HCT116 (cell line): ENCODE data around the gene RNPC3. TPM values are rescaled to one million over a fixed set of nuclear protein-coding genes. Genes with fewer than 3 reads are reported as not detected.

Experiments used
- ATAC-seq: fragments of 200-7000 bp; cut with Tn5 transposase; 2 replicates; pipeline ENCODE4 v1.9.1; 2020; ENCODE audit warnings: mild to moderate bottlenecking, moderate library complexity
- BruUV-seq: library from RNA; stranded (reverse); fragments of 400-500 nt; replicated peaks from 2 replicates; lab custom pipeline; 2021; lab: Mats Ljungman, UMichigan
- CTCF ChIA-PET: fragments of 300-600 bp; sonication (Branson Sonifier 250); formaldehyde crosslinking; loops from one replicate; lab custom pipeline; 2021; ENCODE audit warnings: antibody characterized with exemption; lab: Charles Lee
- POLR2A ChIA-PET: fragments of 300-600, 350-600 bp; sonication (Branson Sonifier 250); formaldehyde crosslinking; loops from one replicate; lab custom pipeline; 2021; ENCODE audit warnings: antibody characterized with exemption; lab: Charles Lee
- RAD21 ChIA-PET, 2 experiments: fragments of 300-600 bp; sonication (Branson Sonifier 250); formaldehyde crosslinking; loops; one replicate each; lab custom pipeline; 2023; ENCODE audit warnings: low total read pairs in 2 of 2; ENCODE audit not compliant: uncharacterized antibody in 2 of 2, unreplicated experiment in 2 of 2, low non-redundant PET in 1 of 2; lab: Charles Lee
- DNase-seq: peaks from one replicate; pipeline ENCODE4 v3.0.0-alpha.2; 2010; ENCODE audit warnings: low read depth, low spot score
- H2AFZ ChIP-seq: fragments of 200-600 bp; shearing (Covaris generic), sonication (generic); 2 replicates; pipeline ENCODE4 v1.6.1; 2017; ENCODE audit warnings: low read depth, mixed run types, mixed read lengths, antibody characterized with exemption, low read length; ENCODE audit not compliant: poor library complexity, severe bottlenecking
- H3K27ac ChIP-seq: 2 replicates; pipeline ENCODE4 v1.5.1; 2012; ENCODE audit warnings: low read depth, low read length
- H3K27me3 ChIP-seq: fragments of 200-600 bp; sonication (generic); 2 replicates; pipeline ENCODE4 v1.6.1; 2016; ENCODE audit warnings: mixed run types, low read length, mixed read lengths; ENCODE audit not compliant: insufficient read depth
- H3K36me3 ChIP-seq, 2 experiments: fragments of 200-500 bp in 1 of 2; fragments of 200-600 bp in 1 of 2; sonication (Bioruptor generic) in 1 of 2; sonication (generic) in 1 of 2; 2 replicates each; pipeline versions ENCODE4 v1.5.1 to v1.6.1; 2014 to 2016; ENCODE audit warnings: low read length in 2 of 2, inconsistent platforms in 1 of 2, mixed read lengths in 1 of 2, mixed run types in 1 of 2; ENCODE audit not compliant: insufficient read depth in 2 of 2, control insufficient read depth in 1 of 2
- H3K4me1 ChIP-seq, 2 experiments: fragments of 200-600 bp in 1 of 2; sonication (generic) in 1 of 2; 2 replicates each; pipeline versions ENCODE4 v1.5.1 to v1.6.1; 2012 to 2017; ENCODE audit warnings: low read length in 2 of 2, inconsistent platforms in 1 of 2, mild to moderate bottlenecking in 1 of 2, mixed read lengths in 1 of 2, mixed run types in 1 of 2, moderate library complexity in 1 of 2; ENCODE audit not compliant: insufficient read depth in 2 of 2, control insufficient read depth in 1 of 2
- H3K4me2 ChIP-seq: fragments of 200-600 bp; sonication (generic); 2 replicates; pipeline ENCODE4 v1.6.1; 2017; ENCODE audit warnings: mixed run types, low read length, mixed read lengths
- H3K4me3 ChIP-seq, 2 experiments: fragments of 200-600 bp in 1 of 2; sonication (generic) in 1 of 2; replicated peaks in 1 of 2; 2 replicates each; pipeline ENCODE4 v1.5.1; 2011 to 2016; ENCODE audit warnings: low read length in 2 of 2, control low read depth in 1 of 2, low read depth in 1 of 2, mild to moderate bottlenecking in 1 of 2, mixed read lengths in 1 of 2, mixed run types in 1 of 2
- H3K79me2 ChIP-seq: fragments of 200-600 bp; sonication (generic); 2 replicates; pipeline ENCODE4 v1.6.1; 2017; ENCODE audit warnings: mild to moderate bottlenecking, mixed run types, low read length, moderate library complexity, mixed read lengths; ENCODE audit not compliant: insufficient read depth
- H3K9ac ChIP-seq: fragments of 200-600 bp; sonication (generic); 2 replicates; pipeline ENCODE4 v1.6.1; 2016; ENCODE audit warnings: low read length, mixed read lengths
- H3K9me2 ChIP-seq: fragments of 200-600 bp; sonication (generic), shearing (Covaris generic); 2 replicates; pipeline ENCODE4 v1.6.1; 2017; ENCODE audit warnings: mixed run types, mild to moderate bottlenecking, moderate library complexity; ENCODE audit not compliant: insufficient read depth
- H3K9me3 ChIP-seq, 2 experiments: fragments of 200-500 bp in 1 of 2; fragments of 200-600 bp in 1 of 2; sonication (Bioruptor generic) in 1 of 2; sonication (generic) in 1 of 2; 2 replicates each; pipeline ENCODE4 v1.6.1; 2014 to 2017; ENCODE audit warnings: low read length in 2 of 2, mixed read lengths in 2 of 2, inconsistent platforms in 1 of 2, low read depth in 1 of 2, mild to moderate bottlenecking in 1 of 2, mixed run types in 1 of 2, moderate library complexity in 1 of 2; ENCODE audit not compliant: control insufficient read depth in 1 of 2, insufficient read depth in 1 of 2
- H4K20me1 ChIP-seq: fragments of 200-600 bp; sonication (generic), shearing (Covaris generic); 2 replicates; pipeline ENCODE4 v1.6.1; 2017; ENCODE audit warnings: mixed run types, mild to moderate bottlenecking, moderate library complexity; ENCODE audit not compliant: insufficient read depth
- CBX3 ChIP-seq: IDR thresholded peaks from 2 replicates; pipeline ENCODE4 v1.6.1; 2012; ENCODE audit warnings: low read depth
- CEBPB ChIP-seq: IDR thresholded peaks from 2 replicates; pipeline ENCODE4 v1.6.1; 2012; ENCODE audit warnings: low read depth
- EGR1 ChIP-seq: IDR thresholded peaks from 2 replicates; pipeline ENCODE4 v1.6.1; 2012; ENCODE audit warnings: low read depth
- FOSL1 ChIP-seq: IDR thresholded peaks from 2 replicates; pipeline ENCODE4 v1.6.1; 2012; ENCODE audit warnings: low read depth
- JUND ChIP-seq: IDR thresholded peaks from 2 replicates; pipeline ENCODE4 v1.6.1; 2012
- POLR2A ChIP-seq: IDR thresholded peaks from 2 replicates; pipeline ENCODE4 v1.7.0; 2011; ENCODE audit warnings: borderline replicate concordance; ENCODE audit not compliant: insufficient read depth, insufficient read length; ENCODE audit errors: extremely low read depth
- POLR2AphosphoS5 ChIP-seq: IDR thresholded peaks from 2 replicates; pipeline ENCODE4 v1.6.1; 2011; ENCODE audit warnings: mild to moderate bottlenecking, low read depth, low read length, moderate library complexity
- RAD21 ChIP-seq: IDR thresholded peaks from 2 replicates; pipeline ENCODE4 v1.6.1; 2012; ENCODE audit warnings: low read depth, mild to moderate bottlenecking
- SIN3A ChIP-seq: IDR thresholded peaks from 2 replicates; pipeline ENCODE4 v1.6.1; 2012; ENCODE audit warnings: low read depth
- SP1 ChIP-seq: IDR thresholded peaks from 2 replicates; pipeline ENCODE4 v1.6.1; 2012; ENCODE audit warnings: low read depth
- SRF ChIP-seq: IDR thresholded peaks from 2 replicates; pipeline ENCODE4 v1.6.1; 2012; ENCODE audit warnings: low read depth
- TCF7L2 ChIP-seq: IDR thresholded peaks from 2 replicates; pipeline ENCODE4 v1.7.0; 2011; ENCODE audit warnings: borderline replicate concordance, inconsistent platforms; ENCODE audit not compliant: insufficient read depth, insufficient read length; ENCODE audit errors: extremely low read depth
- YY1 ChIP-seq: IDR thresholded peaks from 2 replicates; pipeline ENCODE4 v1.6.1; 2011; ENCODE audit warnings: low read length, low read depth, moderate library complexity, mild to moderate bottlenecking; ENCODE audit not compliant: insufficient replicate concordance; ENCODE audit errors: extremely low read depth
- ZBTB33 ChIP-seq: IDR thresholded peaks from 2 replicates; pipeline ENCODE4 v1.6.1; 2011; ENCODE audit warnings: mild to moderate bottlenecking, low read length, moderate library complexity; ENCODE audit not compliant: insufficient replicate concordance; ENCODE audit errors: extremely low read depth
- ZNF274 ChIP-seq: fragments of 200-500 bp; sonication (Bioruptor generic); IDR thresholded peaks from 2 replicates; pipeline ENCODE4 v1.6.1; 2014; ENCODE audit warnings: mild to moderate bottlenecking, low read depth, low read length, inconsistent platforms
- intact Hi-C: fragments of 100-400 bp; cut with micrococcal nuclease; formaldehyde crosslinking; loops from 2 replicates; pipeline ENCODE4 v1.10.0; 2022
- total RNA-seq: library from RNA; stranded (reverse); gene quantifications from one replicate; pipeline ENCODE4 v1.2.1, GENCODE V29; 2021; ENCODE audit not compliant: unreplicated experiment
- TF ChIP-seq, protein P1 (sequence below): IDR thresholded peaks from 2 replicates; pipeline ENCODE4 v1.6.1; 2012

Gene RNPC3
- total RNA-seq, 1 experiment from 2014 or later = 11.1 TPM

DNA sequence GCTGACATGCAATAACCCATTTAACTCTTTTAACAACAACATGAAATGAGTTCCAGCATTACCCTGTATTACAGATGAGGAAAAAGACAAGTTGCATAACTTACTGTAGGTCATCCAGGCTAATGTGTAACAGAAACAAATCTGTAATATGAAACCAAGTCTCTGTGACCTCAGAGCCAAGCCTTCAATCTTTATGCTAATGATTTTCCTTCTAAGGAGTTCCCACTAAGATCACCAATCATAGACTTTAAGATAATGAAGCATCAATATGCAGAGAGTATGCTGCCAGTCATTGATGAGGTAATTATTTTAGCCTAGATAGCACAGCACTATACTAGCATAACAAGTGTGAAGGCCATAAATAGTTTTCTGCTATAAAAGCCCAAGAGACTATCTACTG, 35.6 kb upstream of the RNPC3 start:
- H2AFZ ChIP-seq = no peak overlapping the region
- TF ChIP-seq JUND (no peak), YY1 (no peak), CBX3 (no peak), EGR1 (no peak), ZNF274 (no peak), TCF7L2 (no peak), SRF (no peak), SP1 (no peak), CEBPB (no peak)
- no peaks in the 10 kb centered on the region for H4K20me1 ChIP-seq
- no peaks in the 10 kb centered on the region for H3K27me3 ChIP-seq
- no peaks in the 10 kb centered on the region for H3K79me2 ChIP-seq
- DNase-seq (no peak), ATAC-seq (no peak)
- H3K4me1 ChIP-seq = no peaks in the 10 kb centered on the region
- H3K27ac ChIP-seq = no peak overlapping the region
- no peak overlapping the region for H3K9ac ChIP-seq
- H3K36me3 ChIP-seq = no peaks in the 10 kb centered on the region
- ChIA-PET POLR2A (no interaction called here), CTCF (no interaction called here), RAD21 (no interaction called here)
- no peak overlapping the region for H3K4me3 ChIP-seq
- H3K9me2 ChIP-seq = no peaks in the 10 kb centered on the region
- intact Hi-C loops = no loop called here
- H3K4me2 ChIP-seq = no peak overlapping the region
- no TSS peak for BruUV-seq
- H3K9me3 ChIP-seq = no peaks in the 10 kb centered on the region

DNA sequence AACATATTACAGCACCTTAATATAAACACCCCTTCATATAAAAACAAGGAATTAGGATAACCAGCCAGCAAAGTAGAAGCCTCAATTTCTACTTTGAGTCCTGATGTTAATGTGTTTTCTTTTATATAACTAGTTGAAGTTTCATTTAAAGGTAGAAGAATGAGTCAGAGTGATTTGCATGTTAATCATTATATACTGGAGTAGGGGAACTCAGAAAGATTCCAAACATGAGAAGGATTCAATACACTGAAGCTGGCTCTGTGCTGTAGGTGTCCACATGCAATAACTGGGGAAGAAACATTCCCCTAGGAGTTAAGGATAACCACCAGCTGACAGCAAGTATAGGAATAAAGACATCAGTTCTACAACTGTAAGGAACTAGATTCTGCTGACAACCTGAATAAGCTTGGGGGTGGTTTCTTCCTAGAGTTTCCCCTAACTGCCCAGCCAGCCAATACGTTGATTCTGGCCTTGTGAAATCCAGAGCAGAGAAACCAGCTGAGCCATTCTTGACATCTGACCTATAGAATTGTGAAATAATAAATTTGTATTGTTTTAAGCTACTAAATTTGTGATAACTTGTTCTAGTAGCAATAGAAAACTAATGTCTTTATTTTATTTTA, 33.4 kb upstream of the RNPC3 start:
- Histone ChIP-seq H3K4me1 (no peaks in the 10 kb centered on the region), H3K79me2 (no peaks in the 10 kb centered on the region), H2AFZ (no peak overlapping the region), H4K20me1 (no peaks in the 10 kb centered on the region), H3K27me3 (no peaks in the 10 kb centered on the region), H3K9me3 (no peaks in the 10 kb centered on the region), H3K9me2 (no peaks in the 10 kb centered on the region), H3K9ac (no peak overlapping the region), H3K4me2 (no peak overlapping the region), H3K36me3 (no peaks in the 10 kb centered on the region), H3K4me3 (no peak overlapping the region), H3K27ac (no peak overlapping the region)
- TF ChIP-seq POLR2AphosphoS5 (no peak), ZNF274 (no peak), SIN3A (no peak), FOSL1 (no peak), POLR2A (no peak), RAD21 (no peak), ZBTB33 (no peak), SRF (no peak)
- TF ChIP-seq, protein P1, sequence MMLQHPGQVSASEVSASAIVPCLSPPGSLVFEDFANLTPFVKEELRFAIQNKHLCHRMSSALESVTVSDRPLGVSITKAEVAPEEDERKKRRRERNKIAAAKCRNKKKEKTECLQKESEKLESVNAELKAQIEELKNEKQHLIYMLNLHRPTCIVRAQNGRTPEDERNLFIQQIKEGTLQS = no peak
- no peak for DNase-seq
- POLR2A ChIA-PET = no interaction called here
- CTCF ChIA-PET = no interaction called here
- intact Hi-C loops = no loop called here
- no peak for ATAC-seq
- RAD21 ChIA-PET = no interaction called here
- BruUV-seq = no TSS peak
